ENCODE data around the gene PIGB. TPM values are rescaled to one million over a fixed set of nuclear protein-coding genes. Genes with fewer than 3 reads are reported as not detected.
"Not testable (repeated sequence)": the region's sequence is repeated elsewhere in the genome, so short reads cannot be mapped to it uniquely, and the experiment has no call there.

Gene PIGB
- total RNA-seq, 4 donors from 2014 or later: 5.9 to 16.5 (median 13.0) TPM

DNA sequence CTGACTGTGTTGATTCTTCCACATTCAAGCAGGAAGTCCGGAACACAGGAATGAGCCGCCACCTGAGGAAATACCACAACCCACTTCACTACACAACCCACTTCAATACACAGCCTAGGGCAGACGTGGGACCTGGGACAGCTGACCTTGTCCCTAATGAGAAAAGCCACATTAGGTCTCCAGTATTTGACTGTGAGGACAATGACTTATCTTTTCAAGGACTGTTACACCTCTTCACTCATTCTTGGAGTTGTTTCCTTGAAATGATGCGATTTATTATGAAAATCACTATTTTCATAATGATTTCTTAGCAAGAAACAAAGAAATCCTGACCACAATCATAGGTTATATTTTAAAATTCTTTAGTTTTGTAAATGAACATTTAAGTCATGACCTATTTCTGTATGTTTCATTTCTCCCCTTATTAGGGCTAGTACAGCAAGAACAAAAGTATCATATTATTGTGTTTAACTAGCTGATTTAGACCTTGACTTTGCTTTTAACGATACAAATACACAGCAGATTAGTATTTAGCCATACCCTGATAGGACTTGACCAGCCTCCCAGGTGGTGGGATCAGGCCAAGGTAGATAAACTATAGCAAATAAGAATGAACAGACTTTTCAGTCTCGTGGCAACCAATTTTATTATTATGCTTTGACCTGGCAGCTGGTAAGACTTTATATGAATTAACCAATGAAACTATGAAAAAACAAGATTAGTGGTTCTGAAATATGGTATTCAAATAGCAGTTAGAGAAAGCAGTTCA is 35.5 kb upstream of the PIGB start:
- intact Hi-C loops (cut with DNase I): no loop called here
- no peak overlapping the region for H3K4me3 ChIP-seq
- H3K27ac ChIP-seq: peak overlapping the region in 2 of 4 donors; percentile 10 to 71
- WGBS, 2 donors: 74 to 80% methylated on average over 6 of the region's 6 CpGs
- no peaks in the 10 kb centered on the region for H3K27me3 ChIP-seq
- H3K9me3 ChIP-seq: no peaks in the 10 kb centered on the region
- peaks cover 0 to 63% (median 27%) of the 10 kb centered on the region in 3 donors for H3K4me1 ChIP-seq
- no peak for DNase-seq
- no peaks in the 10 kb centered on the region for H3K36me3 ChIP-seq
- TF ChIP-seq POLR2A (IDR thresholded peaks at IDR 0.05): no peak
- TF ChIP-seq CTCF (IDR thresholded peaks at IDR 0.05): no peak

- Histone ChIP-seq H3K9me3 (no peaks in the 10 kb centered on the region), H3K27ac (peak overlapping the region in 1 of 4 donors; percentile 10), H3K27me3 (no peaks in the 10 kb centered on the region), H3K4me1 (peaks cover 0 to 64% (median 26%) of the 10 kb centered on the region in 3 donors), H3K4me3 (no peak overlapping the region), H3K36me3 (no peaks in the 10 kb centered on the region)
- DNase-seq: no peak
- intact Hi-C loops (cut with DNase I): no loop called here
- WGBS, 2 donors: 52 to 70% methylated on average over 1 of the region's 1 CpG
- TF ChIP-seq POLR2A (IDR thresholded peaks at IDR 0.05) (no peak), CTCF (IDR thresholded peaks at IDR 0.05) (no peak)
Measured at GRCh38 chr15:55284426-55284825, 34.6 kb upstream of the PIGB start.

DNA sequence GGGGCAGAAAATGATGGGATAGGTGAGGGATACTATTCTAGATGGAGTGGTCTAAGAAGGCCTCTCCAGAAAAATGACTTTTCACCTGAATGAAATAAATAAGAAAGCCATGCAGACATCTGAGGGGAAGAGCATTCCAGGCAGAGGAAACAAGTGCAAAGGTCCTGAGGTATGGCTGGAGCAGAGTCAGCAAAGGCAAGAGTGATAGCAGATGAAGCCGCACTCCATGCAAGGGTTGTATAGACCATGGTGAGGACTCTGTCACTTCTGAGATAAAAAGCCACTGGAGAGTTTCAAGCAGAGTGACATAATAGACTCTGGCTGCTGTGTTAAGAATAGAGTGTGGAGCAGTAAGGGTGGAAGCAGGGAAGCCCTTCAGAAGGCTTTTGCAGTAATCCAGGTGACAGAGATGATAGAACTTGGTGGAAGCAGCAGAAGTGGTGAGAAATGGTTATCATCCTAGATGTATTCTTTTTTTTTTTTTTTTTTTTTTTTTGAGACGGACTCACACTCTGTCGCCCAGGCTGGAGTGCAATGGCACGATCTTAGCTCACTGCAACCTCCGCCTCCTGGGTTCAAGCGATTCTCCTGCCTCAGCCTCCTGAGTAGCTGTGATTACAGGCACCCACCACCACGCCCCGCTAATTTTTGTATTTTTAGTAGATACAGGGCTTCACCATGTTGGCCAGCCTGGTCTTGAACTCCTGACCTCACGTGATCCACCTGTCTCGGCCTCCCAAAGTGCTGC is 32.4 kb upstream of the PIGB start:
- H3K9me3 ChIP-seq; H3K36me3 ChIP-seq; DNase-seq; H3K27me3 ChIP-seq; intact Hi-C loops (cut with DNase I); H3K4me3 ChIP-seq; H3K27ac ChIP-seq: not testable (repeated sequence)
- 85 to 96% methylated on average over 9 of the region's 10 CpGs for WGBS, 2 donors
- H3K4me1 ChIP-seq: peaks cover 0 to 62% (median 25%) of the 10 kb centered on the region in 3 donors

- intact Hi-C loops (cut with DNase I): loop anchor here (2.0 kb wide), 1 partner anchor 69 kb away; no protein-coding TSS in a partner anchor
- Histone ChIP-seq H3K36me3 (no peaks in the 10 kb centered on the region), H3K9me3 (no peaks in the 10 kb centered on the region), H3K4me3 (peak overlapping the region in 3 of 4 donors; percentile 77 to 92 (median 79)), H3K4me1 (peaks cover 0 to 46% (median 14%) of the 10 kb centered on the region in 3 donors), H3K27me3 (no peaks in the 10 kb centered on the region), H3K27ac (peak overlapping the region in 2 of 4 donors; percentile 95 to 96)
- TF ChIP-seq POLR2A (IDR thresholded peaks at IDR 0.05): no peak
- TF ChIP-seq CTCF (IDR thresholded peaks at IDR 0.05): no peak
- no peak for DNase-seq
- WGBS, 2 donors: 65 to 78% methylated on average over 8 of the region's 8 CpGs
Measured at GRCh38 chr15:55288006-55288717, 30.9 kb upstream of the PIGB start.

DNA sequence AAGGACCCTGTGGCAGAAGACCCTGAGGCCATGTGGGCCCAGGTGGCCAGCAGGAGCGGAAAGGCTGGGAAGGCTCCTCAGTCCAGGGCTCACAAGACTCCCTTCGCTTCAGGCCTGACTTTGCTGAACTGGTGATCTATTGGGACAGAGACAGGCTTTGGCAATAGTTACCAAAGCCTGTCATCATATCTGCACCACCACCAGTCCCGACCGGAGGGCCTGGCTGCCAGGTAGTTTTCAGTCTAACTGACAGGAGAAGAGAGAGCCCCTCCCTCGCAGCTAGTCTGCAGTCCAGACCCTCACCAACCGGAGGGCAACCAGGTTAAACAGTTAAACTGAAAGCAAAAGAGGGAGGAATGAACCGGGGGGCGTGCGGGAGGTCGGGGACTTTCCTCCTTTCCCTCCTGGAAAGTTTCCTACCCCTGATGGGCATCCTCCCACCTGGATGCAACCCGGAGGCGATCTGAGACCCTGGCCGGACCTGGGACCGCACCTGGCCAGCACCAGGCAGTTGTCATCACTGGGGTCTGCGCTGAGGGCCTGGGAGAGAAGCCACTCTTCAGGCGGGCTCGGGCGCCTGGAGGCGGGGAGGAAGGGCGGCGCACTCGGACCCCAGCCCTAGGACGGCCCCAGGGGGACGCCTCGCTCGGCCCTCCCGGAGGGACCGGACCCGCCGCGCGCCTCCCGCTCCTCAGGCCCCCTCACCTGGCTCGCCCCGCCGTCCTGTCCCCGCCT is 29.8 kb upstream of the PIGB start:
- intact Hi-C loops (cut with DNase I): loop anchor here (2.0 kb wide), 1 partner anchor 70 kb away; no protein-coding TSS in a partner anchor
- H3K27me3 ChIP-seq: no peaks in the 10 kb centered on the region
- peaks cover 0 to 37% (median 13%) of the 10 kb centered on the region in 3 donors for H3K4me1 ChIP-seq
- peak overlapping the region; percentile 77 to 92 (median 78) for H3K4me3 ChIP-seq
- TF ChIP-seq CTCF (IDR thresholded peaks at IDR 0.05) (no peak), POLR2A (IDR thresholded peaks at IDR 0.05) (peak in 1 of 4 donors; percentile 11)
- H3K27ac ChIP-seq: peak overlapping the region; percentile 92 to 96 (median 96)
- WGBS, 2 donors: 3% methylated on average over 10 to 13 of the region's 37 CpGs
- no peak for DNase-seq
- H3K9me3 ChIP-seq: no peaks in the 10 kb centered on the region
- no peaks in the 10 kb centered on the region for H3K36me3 ChIP-seq

Measured in esophagus squamous epithelium (tissue), 5 donors.